ENCODE measurements around the gene CDON. TPM values are rescaled to one million over a fixed set of nuclear protein-coding genes. Genes with fewer than 3 reads are reported as not detected.
A peak's percentile ranks its signal among the peaks of the same experiment; 100 is the strongest.

Gene CDON
- total RNA-seq, 2 experiments from 2014 or later: 3.2 to 4.0 TPM

- DNase-seq (no peak), ATAC-seq (no peak)
- Mint-ChIP-seq H3K4me3 (no peak overlapping the region), H3K36me3 (ENCODE audit: low read depth) (no peaks in the 10 kb centered on the region), H3K27ac (no peak overlapping the region), H3K27me3 (no peaks in the 10 kb centered on the region), H3K4me1 (ENCODE audit: low read depth) (no peaks in the 10 kb centered on the region), H3K9me3 (no peaks in the 10 kb centered on the region)
- intact Hi-C loops (cut with micrococcal nuclease): no loop called here
- TF ChIP-seq CTCF (IDR thresholded peaks at IDR 0.05): no peak
- POLR2A ChIA-PET: no interaction called here
- CTCF ChIA-PET: no interaction called here
These were observed 27.8 kb upstream of the CDON start for GRCh38 chr11:126090452-126090851.

GRCh38 chr11:126088999-126089398, 26.3 kb upstream of the CDON start:
- no peaks in the 10 kb centered on the region for H3K27me3 Mint-ChIP-seq
- ChIA-PET CTCF (no interaction called here), POLR2A (interaction anchor here (0.9 to 1.6 kb wide), 2 partner anchors 28 to 185 kb away, joined by 4 read pairs; no protein-coding TSS in a partner anchor)
- no peak overlapping the region for H3K27ac Mint-ChIP-seq
- DNase-seq (no peak), ATAC-seq (no peak)
- no peak overlapping the region for H3K4me3 Mint-ChIP-seq
- peaks cover 6% of the 10 kb centered on the region for H3K4me1 Mint-ChIP-seq (ENCODE audit: low read depth)
- intact Hi-C loops (cut with micrococcal nuclease): no loop called here
- H3K36me3 Mint-ChIP-seq (ENCODE audit: low read depth): no peaks in the 10 kb centered on the region
- no peaks in the 10 kb centered on the region for H3K9me3 Mint-ChIP-seq
- no peak for TF ChIP-seq CTCF (IDR thresholded peaks at IDR 0.05)

GRCh38 chr11:126086248-126086647, 23.6 kb upstream of the CDON start:
- ATAC-seq (no peak), DNase-seq (no peak)
- CTCF ChIA-PET: interaction anchor here (1.2 kb wide), 1 partner anchor 25 kb away, joined by 5 read pairs; no protein-coding TSS in a partner anchor

GRCh38 chr11:126084608-126084912, 21.9 kb upstream of the CDON start:
- H3K27ac Mint-ChIP-seq: peak overlapping the region; percentile 80
- intact Hi-C loops (cut with micrococcal nuclease): no loop called here
- ChIA-PET POLR2A (no interaction called here), CTCF (interaction anchor here (1.5 kb wide), 1 partner anchor 8 kb away, joined by 5 read pairs; no protein-coding TSS in a partner anchor)
- H3K4me3 Mint-ChIP-seq: no peak overlapping the region
- H3K9me3 Mint-ChIP-seq: no peaks in the 10 kb centered on the region
- peaks cover 16% of the 10 kb centered on the region for H3K4me1 Mint-ChIP-seq (ENCODE audit: low read depth)
- ATAC-seq: peak; percentile 31
- no peak for TF ChIP-seq CTCF (IDR thresholded peaks at IDR 0.05)
- H3K36me3 Mint-ChIP-seq (ENCODE audit: low read depth): no peaks in the 10 kb centered on the region
- H3K27me3 Mint-ChIP-seq: no peaks in the 10 kb centered on the region
- DNase-seq: no peak

More at GRCh38 chr11:126086248-126086647, 23.6 kb upstream of the CDON start:
- POLR2A ChIA-PET: no interaction called here
- H3K9me3 Mint-ChIP-seq: no peaks in the 10 kb centered on the region
- TF ChIP-seq CTCF (IDR thresholded peaks at IDR 0.05): no peak
- intact Hi-C loops (cut with micrococcal nuclease): no loop called here
- no peak overlapping the region for H3K4me3 Mint-ChIP-seq
- no peaks in the 10 kb centered on the region for H3K36me3 Mint-ChIP-seq (ENCODE audit: low read depth)
- H3K4me1 Mint-ChIP-seq (ENCODE audit: low read depth): peaks cover 16% of the 10 kb centered on the region
- H3K27me3 Mint-ChIP-seq: no peaks in the 10 kb centered on the region
- H3K27ac Mint-ChIP-seq: no peak overlapping the region

- CTCF ChIA-PET: interaction anchor here (1.5 kb wide), 1 partner anchor 8 kb away, joined by 5 read pairs; no protein-coding TSS in a partner anchor
- DNase-seq (peak; percentile 56), ATAC-seq (peak; percentile 95)
- H3K4me3 Mint-ChIP-seq: peak overlapping the region; percentile 47
- TF ChIP-seq CTCF (IDR thresholded peaks at IDR 0.05): no peak
- no peaks in the 10 kb centered on the region for H3K27me3 Mint-ChIP-seq
- no peaks in the 10 kb centered on the region for H3K36me3 Mint-ChIP-seq (ENCODE audit: low read depth)
- no peaks in the 10 kb centered on the region for H3K9me3 Mint-ChIP-seq
- POLR2A ChIA-PET: interaction anchor here (0.5 kb wide), 2 partner anchors 191 kb away, joined by 3 read pairs; no protein-coding TSS in a partner anchor
- intact Hi-C loops (cut with micrococcal nuclease): no loop called here
- H3K27ac Mint-ChIP-seq: peak overlapping the region; percentile 80
- peaks cover 16% of the 10 kb centered on the region for H3K4me1 Mint-ChIP-seq (ENCODE audit: low read depth)
These were observed 21.4 kb upstream of the CDON start for GRCh38 chr11:126083829-126084607.
